Esophagus muscularis mucosa (tissue), 3 donors: ENCODE measurements around the gene DAB1.

Source experiments
- CTCF ChIP-seq, 3 experiments: fragments of 200-600 bp in 2 of 3; fragments of 450-650 bp in 1 of 3; sonication (generic) in 2 of 3; IDR thresholded peaks; one replicate each; pipeline ENCODE4 v1.5.1; 2017 to 2019; ENCODE audit warnings: antibody characterized with exemption in 3 of 3, mild to moderate bottlenecking in 2 of 3, moderate library complexity in 1 of 3
- POLR2A ChIP-seq: fragments of 450-650 bp; IDR thresholded peaks from one replicate; pipeline ENCODE4 v1.6.1; 2017; ENCODE audit warnings: antibody characterized with exemption, moderate library complexity, mild to moderate bottlenecking, low read depth
- POLR2AphosphoS5 ChIP-seq, 2 donors: sonication (generic); formaldehyde crosslinking; IDR thresholded peaks; one replicate each; pipeline ENCODE4 v1.6.1; 2017; ENCODE audit warnings: antibody characterized with exemption in 2 of 2

- TF ChIP-seq CTCF (IDR thresholded peaks at IDR 0.05), result no peak
- TF ChIP-seq POLR2AphosphoS5 (IDR thresholded peaks at IDR 0.05), result no peak
- TF ChIP-seq POLR2A, result no peak
Observed at GRCh38 chr1:56986397-56986796, 437.5 kb downstream of the DAB1 start.
